ENCODE results near the gene TAS2R38.
"Not testable (repeated sequence)": the region's sequence is repeated elsewhere in the genome, so short reads cannot be mapped to it uniquely, and the experiment has no call there.

Gene TAS2R38

DNA sequence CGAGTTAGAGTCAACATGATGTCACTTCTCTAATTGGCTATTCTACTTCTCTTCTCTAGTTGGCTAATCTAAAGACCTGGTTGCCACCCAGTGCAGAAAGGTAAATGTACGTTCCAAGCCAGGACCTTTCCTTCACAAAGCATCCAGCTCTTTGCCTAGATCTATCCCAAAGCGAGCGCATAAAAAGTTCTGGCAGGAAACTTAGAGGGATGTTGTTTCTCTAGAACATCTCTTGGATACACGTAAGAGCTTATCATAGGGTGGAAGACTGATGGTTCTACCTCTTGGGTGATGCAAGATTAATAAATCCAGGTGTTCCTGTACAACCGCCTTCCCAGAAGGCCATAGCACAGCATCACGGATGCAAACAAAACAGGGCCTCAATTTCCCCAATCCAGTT, at the start of gene TAS2R38:
Gene TAS2R38 (minus strand): TSS at position 101 of the 400 bp plus-strand sequence. CDS start 84 bp downstream, at position 17.
- DNase-seq: no peak

DNA sequence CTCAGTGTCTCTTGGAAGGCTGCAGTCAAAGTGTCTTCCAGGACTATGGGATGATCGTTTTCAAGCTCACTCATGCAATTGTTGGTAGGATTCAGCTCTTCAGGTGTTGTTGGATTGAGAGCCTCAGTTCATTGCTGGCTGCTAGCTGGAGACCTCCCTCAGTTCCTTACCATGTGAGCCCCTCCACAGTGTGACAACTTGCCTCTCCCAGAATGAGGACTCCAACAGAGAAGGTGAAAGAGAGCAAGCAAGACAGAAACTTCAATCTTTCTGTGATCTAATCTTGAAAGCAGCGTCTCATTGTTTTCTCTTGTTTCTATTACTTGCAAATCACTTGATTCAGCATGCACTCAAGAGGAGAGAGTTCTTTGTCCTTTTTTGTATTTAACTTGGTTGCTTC, 44.6 kb upstream of the TAS2R38 start:
- no peak for DNase-seq

DNA sequence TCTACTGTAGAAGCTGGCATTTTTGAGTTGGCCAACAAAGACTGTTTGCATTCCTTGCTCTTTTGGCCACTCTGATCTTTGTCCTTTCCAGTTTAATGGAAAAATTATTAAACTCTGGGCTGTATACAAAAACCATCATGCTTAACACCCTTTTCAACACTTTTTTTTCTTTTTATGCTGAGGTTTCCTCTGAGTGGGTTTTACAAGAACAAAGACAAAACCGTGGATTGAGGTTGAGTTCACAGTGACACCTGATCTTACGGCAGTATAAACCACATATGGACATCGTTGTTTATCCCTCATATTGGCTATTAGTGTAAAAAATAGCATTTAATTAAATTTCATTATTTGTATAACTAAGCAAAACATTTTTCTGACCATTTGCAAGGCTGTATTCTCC, 43.9 kb upstream of the TAS2R38 start:
- no peak for DNase-seq

DNA sequence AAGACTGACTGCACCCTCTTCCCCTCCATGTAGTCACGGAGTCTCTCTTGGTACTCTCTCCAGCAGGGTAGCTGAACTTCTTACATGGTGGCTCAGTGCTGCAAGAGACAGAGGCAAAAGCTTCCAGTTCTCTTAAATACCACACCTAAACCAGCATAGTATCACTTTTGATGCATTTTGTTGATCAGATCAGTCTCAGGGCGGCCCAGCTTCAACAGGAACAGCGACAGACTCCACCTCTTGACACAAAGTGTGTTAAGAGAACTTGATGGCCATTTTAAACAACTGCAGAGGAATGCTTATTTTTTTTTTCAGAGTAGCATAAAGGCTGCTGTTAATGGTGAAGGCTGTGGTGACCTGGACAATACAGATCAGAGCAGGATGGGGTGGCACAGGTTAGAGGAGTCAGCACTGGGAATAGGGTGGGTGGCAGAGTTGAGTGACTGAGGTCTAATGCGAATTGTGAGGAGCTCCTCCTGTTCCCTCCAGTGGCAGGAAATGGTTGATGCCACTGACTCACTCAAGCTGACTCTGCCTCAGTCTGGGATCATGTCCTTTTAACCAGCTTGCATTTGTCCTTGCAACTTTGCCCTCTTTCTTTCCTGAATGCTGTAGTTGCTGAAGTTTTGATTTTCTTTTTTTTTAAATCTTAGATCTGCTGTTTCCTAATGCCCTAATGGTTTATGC, 39.4 kb upstream of the TAS2R38 start:
- no peak for DNase-seq

DNA sequence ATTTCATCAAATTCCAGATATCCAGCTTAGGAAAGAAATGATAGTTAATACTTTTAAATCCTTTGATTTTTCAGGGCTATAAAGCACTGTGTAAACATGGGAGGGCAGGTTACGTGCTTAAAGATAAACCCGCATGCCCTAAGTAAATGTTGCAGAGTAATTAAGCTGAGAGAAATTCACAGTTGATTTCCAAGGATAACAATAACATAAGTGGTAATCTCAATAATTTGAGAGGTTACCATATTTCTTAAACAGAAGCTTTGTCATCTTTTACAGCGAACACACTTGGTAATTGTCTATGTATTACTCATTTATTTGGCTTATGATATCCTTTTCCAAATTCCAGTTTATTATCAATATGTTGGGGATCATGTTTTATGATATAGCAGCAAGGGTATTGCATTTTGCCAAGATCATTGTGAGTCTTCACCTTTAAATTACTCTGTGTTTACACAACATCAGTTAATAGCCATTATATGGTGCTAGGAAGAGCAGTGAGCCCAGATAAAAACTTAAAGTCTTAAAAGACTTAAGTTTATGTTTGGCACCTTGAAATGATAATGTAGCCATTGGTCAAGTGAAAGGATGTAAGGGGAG, 37.5 kb upstream of the TAS2R38 start:
- no peak for DNase-seq

DNA sequence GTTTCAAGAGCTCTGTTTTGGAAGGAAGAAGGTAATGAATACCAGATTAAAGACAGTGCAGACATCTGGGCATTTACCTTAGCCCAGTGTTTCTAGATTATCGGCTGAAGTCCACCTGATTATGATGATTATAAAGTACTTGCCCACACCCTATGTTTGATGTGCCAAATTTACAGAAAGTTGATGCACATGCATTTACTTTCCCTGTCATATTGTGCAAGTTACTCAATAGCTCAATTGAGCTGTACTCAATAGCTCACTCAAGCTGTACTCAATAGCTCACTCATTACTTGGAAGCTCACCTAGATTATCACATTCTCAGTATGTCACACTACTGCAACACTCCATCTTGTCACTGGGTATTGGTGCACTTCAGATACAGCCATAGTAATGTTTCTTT, 35.6 kb upstream of the TAS2R38 start:
- DNase-seq: no peak

DNA sequence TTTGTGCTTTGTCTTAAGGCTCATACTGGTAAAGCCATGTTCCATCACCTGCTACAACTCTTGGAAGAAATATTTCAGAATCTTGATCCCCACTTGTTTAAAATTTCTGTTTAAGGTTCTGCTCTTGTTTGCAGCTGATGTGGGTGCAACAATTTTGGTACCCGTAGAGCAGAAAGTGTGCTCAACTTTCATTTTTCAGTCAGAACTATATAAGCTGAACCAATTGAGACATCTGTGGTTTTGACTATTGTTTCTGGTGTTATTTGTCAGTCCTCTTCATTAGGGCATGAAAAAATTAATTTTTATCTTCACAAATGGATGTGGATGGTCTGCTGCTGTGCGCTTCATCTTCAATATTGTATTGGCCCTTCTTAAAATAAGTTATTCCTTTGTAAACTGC, 33.0 kb upstream of the TAS2R38 start:
- DNase-seq: no peak

DNA sequence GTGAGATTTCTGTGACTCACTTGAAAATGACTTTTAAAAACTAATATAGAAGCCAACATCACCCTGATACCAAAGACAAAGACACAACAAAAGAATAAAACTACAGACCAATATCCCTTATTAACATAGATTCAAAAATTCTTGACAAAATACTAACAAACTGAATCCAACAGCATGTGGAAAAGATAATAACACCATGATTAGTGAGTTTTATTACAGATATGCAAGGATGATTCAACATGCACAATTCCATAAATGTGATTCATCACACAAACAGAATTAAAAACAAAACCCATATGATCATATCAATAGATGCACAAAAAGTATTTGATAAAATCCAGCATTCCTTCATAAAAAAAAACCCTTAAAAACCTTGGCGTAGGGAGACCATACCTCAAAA, 28.6 kb upstream of the TAS2R38 start:
- DNase-seq: no peak

DNA sequence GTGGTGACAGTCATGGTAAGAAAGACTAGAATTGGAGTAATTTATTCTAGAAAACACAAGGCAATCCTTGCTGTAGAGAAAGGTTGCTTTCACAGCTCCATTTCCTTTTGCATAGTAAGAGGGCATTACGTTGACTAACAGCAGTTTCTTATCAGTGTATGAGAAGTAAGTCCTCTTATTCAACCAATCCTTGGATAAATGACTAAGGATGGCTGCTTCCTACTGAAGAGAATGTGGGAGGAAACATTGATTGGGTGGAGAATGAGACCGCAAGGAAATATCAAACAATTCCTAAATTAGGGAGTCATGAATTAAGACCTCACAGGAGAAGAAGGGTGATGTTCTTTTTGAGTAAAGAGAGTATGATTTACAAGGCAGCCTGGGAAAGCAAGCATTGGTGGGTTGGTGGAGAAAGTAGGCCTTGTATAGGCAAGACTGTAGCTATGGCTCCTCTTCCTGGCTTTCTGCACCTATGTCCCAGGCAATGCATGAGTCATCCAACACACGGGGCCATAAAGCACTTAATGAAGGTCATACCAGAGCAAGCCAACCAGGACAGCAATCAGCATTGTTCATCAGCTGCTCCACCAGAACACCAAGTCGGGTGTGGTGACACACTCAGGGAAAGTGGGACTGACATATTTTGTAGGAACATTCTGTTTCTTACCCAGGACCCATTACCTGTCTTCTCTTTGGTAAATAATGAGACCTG, 27.7 kb upstream of the TAS2R38 start:
- peak; percentile 29 for DNase-seq

DNA sequence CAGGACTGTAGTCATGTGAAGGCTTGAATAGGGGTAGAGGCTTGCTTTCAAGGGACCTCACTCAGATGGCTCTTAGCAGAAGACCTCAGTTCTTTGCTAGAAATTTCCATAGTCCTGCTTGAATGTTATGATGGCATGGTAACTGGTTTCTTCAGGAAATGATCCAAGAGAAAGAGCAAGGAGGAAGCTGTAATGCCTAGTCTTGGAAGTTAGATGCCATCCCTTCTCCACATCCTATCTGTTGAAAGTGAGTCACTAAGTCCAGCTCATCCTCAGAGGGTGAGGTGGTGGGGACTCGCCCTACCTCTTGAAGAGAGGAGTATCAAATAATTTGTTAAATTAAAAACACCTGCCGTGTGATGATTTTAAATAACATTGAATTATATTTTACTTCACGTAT, 26.7 kb upstream of the TAS2R38 start:
- DNase-seq: no peak

DNA sequence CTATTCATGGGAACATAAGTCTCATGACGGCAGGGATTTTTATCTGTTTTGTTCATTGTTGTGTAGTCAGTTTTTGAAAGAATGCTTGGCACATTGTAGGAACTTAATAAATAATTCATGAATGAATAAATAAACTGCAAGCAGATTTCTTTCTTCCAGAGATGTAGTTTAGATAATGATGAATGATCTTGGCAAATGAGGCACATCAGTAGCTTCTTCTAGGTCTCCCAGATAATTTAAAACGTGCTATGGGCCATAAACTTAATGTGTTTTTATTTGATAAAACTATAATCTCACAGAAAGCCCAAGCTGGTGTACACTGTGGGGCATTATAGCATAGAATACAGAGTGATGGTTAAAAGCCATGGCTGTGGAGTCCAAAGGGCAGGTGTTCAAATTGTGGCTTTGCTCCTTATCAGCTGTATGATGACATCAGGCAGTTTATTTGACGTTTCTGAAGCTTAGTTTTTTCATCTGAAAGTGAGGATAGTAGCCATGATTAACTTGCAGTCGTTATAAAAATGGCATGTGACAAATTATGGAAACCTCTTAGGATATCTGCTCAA, 25.6 kb upstream of the TAS2R38 start:
- DNase-seq: peak; percentile 12

DNA sequence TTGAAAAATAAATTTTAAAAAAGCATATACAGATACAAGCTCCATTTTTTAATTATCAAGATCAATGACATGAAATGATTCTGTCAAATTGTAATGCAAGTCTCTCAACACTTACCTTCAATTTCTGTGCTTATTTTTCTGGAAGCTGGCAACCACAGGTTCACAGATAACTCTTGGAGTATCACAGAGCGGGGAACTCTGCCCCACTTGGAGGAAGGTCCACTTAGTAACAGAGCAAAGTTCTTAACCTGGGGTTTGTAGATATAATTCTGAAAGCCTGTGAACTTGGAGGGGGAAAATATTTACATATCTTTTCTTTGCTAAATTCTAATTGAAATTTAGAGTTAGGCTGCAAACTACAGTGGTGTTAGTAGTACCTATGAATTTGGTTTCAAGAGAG, 19.8 kb upstream of the TAS2R38 start:
- no peak for DNase-seq

DNA sequence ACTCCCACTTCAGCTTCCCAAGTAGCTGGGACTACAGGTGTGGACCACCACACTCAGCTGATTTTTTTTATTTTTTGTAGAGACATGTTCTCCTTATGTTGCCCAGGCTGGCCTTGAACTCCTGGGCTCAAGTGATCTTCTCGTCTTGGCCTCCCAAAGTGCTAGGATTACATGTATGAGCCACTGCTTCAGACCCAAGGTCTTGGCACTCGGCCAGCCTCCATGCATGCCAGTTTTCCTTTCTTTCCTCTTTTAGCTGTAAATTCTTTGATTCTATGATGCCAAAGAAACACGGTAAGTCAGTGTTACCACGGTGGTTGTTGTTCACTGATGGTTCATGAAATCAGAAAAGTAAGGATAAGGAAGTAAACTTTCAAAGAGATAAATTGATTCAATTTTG, 19.1 kb upstream of the TAS2R38 start:
- DNase-seq: no peak

DNA sequence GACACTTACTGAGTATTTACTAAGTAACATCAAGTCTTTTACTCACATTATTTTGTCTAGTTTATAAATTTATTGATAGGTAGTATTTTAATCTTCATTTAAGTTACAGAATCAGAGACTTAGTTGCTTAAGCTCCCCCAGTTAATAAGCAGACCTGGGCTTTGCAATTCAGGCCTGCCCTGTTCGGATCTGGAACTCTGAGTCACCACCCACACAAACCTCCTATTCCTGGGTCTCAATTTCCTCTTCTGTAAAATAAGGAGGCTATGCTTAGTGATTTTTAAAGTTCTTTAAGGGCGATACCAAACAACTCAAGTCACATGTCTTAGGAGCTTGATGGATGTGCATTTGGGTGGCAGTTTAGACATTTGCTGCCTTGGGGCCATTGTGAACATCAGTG, 18.6 kb upstream of the TAS2R38 start:
- DNase-seq: no peak

DNA sequence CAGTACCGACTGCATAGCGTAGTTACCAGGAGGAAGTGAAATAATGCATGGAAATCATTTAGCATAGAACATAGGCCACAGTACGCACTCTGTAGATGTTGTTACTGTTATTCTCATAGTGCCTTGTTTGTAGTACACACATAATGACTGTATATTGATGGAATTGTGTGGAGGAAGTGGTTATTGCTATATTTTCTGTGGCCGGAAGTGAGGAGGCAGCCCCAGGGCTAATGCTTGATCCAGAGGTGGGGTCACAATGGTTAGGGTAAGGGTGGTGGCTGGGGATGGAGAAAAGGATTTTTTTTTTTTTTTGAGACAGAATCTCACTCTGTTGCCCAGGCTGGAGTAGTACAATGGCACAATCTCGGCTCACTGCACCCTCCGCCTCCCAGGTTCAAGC, 17.6 kb upstream of the TAS2R38 start:
- no peak for DNase-seq

DNA sequence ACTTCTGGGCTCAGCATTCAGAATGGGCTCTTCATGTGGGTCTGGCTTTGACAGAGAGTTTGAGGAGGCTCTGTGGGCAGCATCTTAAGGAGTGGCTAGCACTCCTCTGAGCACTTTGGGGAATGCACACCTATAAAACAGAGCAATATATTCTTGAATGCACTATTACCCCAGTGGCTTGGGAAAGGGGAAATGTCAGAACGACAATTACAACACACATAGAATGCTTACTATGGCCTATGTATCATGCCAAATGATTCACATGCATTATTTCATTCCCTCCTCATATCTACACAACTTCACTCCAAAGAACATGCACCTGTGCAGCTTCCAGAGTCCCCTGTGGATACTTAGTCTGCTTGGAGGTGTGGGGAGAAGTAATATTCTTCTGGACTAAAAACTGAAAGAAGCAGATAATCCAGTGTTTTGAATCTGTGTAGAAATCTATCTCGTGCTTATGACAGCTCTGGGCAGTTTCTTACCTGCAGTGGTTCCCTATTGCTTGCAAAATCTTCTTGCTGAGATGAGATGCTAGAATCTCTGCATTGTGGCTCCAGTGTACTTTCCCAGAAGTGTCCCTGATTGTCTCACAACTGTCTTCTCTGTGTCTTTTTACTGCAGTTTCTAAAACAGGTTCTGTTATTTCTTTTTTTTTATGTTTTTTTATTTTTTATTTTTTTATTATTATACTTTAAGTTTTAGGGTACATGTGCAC, 16.6 kb upstream of the TAS2R38 start:
- DNase-seq: no peak

DNA sequence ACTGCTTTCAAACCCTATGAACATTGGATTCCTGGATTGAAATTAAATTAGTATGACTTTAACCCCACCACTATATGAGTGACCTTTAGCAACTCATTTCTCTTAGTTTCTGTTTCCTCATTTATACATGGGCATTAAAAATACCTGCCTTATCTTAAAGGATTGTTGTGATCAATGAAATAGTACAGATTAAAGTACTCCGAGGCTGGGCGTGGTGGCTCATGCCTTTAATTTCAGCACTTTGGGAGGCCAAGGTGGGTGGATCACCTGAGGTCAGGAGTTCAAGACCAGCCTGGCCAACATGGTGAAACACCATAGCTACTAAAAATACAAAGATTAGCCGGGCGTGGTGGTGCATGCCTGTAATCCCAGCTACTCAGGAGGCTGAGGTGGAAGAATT, 14.2 kb upstream of the TAS2R38 start:
- not testable (repeated sequence) for DNase-seq

DNA sequence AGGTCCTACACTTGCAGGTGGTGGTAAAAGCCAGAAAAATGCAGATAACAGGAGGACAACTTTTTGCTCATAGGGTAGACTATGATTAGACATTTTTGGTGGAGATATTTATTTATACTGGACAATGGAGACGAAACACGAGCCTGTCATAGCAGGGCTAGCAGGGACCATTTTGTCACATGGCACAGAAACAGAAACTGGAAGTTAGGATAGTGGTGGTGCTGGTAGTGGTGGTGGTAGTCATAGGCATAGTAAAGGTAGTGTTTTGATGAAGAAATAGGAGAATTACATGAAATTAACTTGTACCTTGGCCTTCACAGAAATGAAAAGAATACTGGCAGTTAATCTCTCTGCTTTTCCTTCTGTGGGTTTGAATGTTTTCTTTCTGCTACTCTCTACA, 13.3 kb upstream of the TAS2R38 start:
- DNase-seq: no peak

DNA sequence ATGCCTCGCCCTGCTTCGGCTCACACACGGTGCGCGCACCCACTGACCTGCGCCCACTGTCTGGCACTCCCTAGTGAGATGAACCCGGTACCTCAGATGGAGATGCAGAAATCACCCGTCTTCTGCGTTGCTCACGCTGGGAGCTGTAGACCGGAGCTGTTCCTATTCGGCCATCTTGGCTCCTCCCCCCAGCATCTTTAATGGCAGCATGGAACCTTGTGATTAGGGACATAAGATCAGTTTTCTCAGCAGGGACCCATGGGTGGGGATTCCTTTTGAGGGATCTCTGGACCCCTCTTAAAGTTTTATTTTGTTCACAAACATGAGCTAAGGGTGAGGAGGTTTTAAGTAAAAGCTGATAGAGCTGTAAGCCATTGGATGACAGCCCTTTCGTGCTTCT, 12.4 kb upstream of the TAS2R38 start:
- DNase-seq: not testable (repeated sequence)

DNA sequence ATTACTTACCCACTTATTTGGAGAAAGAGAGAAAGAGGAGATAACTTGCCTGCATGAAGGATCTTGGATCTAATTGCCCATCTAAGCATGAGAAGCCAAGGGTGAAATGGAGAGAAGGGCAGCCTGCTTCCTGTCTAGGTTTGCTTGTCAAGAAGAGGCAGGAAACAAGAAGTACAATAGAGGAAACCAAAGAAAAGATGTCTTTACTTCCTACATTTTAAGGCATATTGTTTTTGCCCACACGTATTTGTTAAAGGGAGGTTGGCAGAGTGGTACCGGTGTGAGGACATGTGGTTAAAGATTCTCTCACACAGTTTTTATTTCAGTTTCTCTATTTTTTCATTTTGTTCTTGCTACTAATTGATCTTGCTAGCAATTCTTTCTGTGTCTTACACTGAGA, 6.0 kb upstream of the TAS2R38 start:
- DNase-seq: no peak

DNA sequence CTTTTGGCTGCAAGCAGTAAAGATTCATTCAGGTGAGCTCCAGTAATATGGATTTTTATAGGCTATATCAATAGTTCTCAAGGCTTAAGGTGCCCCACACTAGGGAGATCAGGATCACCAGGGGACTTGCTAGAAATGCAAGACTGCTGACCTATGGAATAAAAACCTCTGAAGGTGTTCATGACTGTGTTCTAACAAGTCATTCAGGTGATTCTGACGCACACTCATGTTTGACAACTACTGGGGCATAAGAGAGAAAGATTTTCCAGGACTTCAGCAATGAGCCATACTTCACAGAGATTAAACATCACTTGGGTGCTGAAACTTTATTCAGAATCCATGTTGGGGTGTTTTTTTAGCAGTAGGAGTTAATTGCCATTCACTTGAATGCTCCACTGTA, 4.8 kb upstream of the TAS2R38 start:
- no peak for DNase-seq

DNA sequence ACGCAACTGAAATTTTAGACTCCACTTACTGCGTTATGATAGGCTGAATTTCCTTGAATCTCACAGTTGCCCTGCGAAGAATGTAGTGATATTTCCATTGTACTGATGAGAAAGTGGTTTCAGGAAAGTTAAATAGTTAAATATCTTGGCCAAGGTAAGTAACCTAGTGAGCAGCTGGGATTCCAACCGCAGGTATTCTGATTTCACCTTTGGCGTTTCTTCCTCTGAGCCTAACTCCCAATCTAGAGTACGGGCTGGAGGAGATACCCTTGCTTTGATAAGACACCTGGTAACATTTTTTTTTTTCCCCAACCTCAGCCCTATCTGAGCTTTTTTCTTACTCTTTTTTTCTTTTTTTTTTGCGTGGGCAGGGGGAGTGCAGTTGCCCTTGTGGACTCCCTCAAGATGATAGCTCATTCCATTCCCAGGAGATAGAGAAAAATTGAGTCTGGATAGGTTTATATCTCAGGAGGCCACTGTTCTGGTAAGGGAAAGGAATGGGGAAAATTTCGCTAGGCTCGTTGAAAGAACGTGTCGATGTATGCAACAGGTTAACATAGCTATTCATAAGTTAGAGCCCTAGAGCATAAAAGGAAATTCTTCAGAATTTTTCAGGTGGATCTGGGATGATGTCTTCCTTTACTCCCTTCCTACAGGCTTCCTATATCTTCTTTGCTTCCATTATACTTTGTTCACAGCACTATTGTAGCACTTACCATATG, 3.1 kb upstream of the TAS2R38 start:
- DNase-seq: no peak

All from kidney glomerular epithelial cell (primary cell).